SK-N-SH treated with all-trans-retinoic acid at 6 μM for 48 hours (cell line): ENCODE measurements around the gene EXOC8.

Experiments used
- ISL1 ChIP-seq: fragments of 250-450 bp; sonication (Bioruptor Pico); IDR thresholded peaks from 2 replicates; pipeline ENCODE4 v2.1.2; 2022; ENCODE audit warnings: mild to moderate bottlenecking, moderate library complexity
- TSHZ2 ChIP-seq: fragments of 250-450 bp; sonication (Bioruptor Pico); IDR thresholded peaks from 2 replicates; pipeline ENCODE4 v1.5.0; 2020; ENCODE audit warnings: mild to moderate bottlenecking, moderate library complexity
- ZNF70 ChIP-seq: fragments of 450-650 bp; formaldehyde crosslinking; IDR thresholded peaks from 2 replicates; pipeline ENCODE4 v1.5.0; 2020; ENCODE audit warnings: mild to moderate bottlenecking, moderate library complexity
- ZNF8 ChIP-seq: fragments of 450-650 bp; formaldehyde crosslinking; IDR thresholded peaks from 2 replicates; pipeline ENCODE4 v1.5.0; 2020; ENCODE audit warnings: mild to moderate bottlenecking, moderate library complexity

- TF ChIP-seq ZNF8 (no peak), ZNF70 (CRISPR knock-in tag) (no peak), TSHZ2 (CRISPR knock-in tag) (no peak), ISL1 (CRISPR knock-in tag) (no peak)
Observed at GRCh38 chr1:231386466-231386865, 48.8 kb upstream of the EXOC8 start.
